ENCODE data around the gene DOCK6. TPM values are rescaled to one million over a fixed set of nuclear protein-coding genes. Genes with fewer than 3 reads are reported as not detected.

The DOCK6 gene
- total RNA-seq, 1 experiment from 2014 or later, result 13.0 TPM

- peak; percentile 16 for DNase-seq (ENCODE audit: low read depth)
Observed at GRCh38 chr19:11223200-11223599, 39.1 kb downstream of the DOCK6 start.

- no peak for DNase-seq (ENCODE audit: low read depth)
Observed at GRCh38 chr19:11221082-11221598, 41.2 kb downstream of the DOCK6 start.

GRCh38 chr19:11214387-11214786 lies 47.9 kb downstream of the DOCK6 start:
- no peak for DNase-seq (ENCODE audit: low read depth)

GRCh38 chr19:11210656-11210928 lies 51.7 kb downstream of the DOCK6 start:
- no peak for DNase-seq (ENCODE audit: low read depth)

GRCh38 chr19:11209839-11210655 lies 52.3 kb downstream of the DOCK6 start:
- no peak for DNase-seq (ENCODE audit: low read depth)

GRCh38 chr19:11208561-11209471 lies 53.5 kb downstream of the DOCK6 start:
- DNase-seq (ENCODE audit: low read depth), result no peak

- no peak for DNase-seq (ENCODE audit: low read depth)
Observed at GRCh38 chr19:11205939-11206570, 56.3 kb downstream of the DOCK6 start.

- peak; percentile 82 for DNase-seq (ENCODE audit: low read depth)
Observed at GRCh38 chr19:11204943-11205349, 57.4 kb downstream of the DOCK6 start.

- DNase-seq (ENCODE audit: low read depth), result no peak
Observed at GRCh38 chr19:11204076-11204602, 58.2 kb downstream of the DOCK6 start.

GRCh38 chr19:11203194-11204075 lies 58.9 kb downstream of the DOCK6 start:
- DNase-seq (ENCODE audit: low read depth), result peak; percentile 95

- no peak for DNase-seq (ENCODE audit: low read depth)
Observed at GRCh38 chr19:11202488-11203193, 59.7 kb downstream of the DOCK6 start.

- DNase-seq (ENCODE audit: low read depth), result no peak
Observed at GRCh38 chr19:11201791-11202190, 60.5 kb downstream of the DOCK6 start.

- DNase-seq (ENCODE audit: low read depth), result no peak
Observed at GRCh38 chr19:11200931-11201330, 61.4 kb downstream of the DOCK6 start.

GRCh38 chr19:11200015-11200574 lies 62.2 kb downstream of the DOCK6 start:
- no peak for DNase-seq (ENCODE audit: low read depth)

- no peak for DNase-seq (ENCODE audit: low read depth)
Observed at GRCh38 chr19:11199517-11199916, 62.8 kb downstream of the DOCK6 start.

GRCh38 chr19:11198769-11199424 lies 63.4 kb downstream of the DOCK6 start:
- DNase-seq (ENCODE audit: low read depth), result no peak

- DNase-seq (ENCODE audit: low read depth), result no peak
Observed at GRCh38 chr19:11198175-11198534, 64.2 kb downstream of the DOCK6 start.

- DNase-seq (ENCODE audit: low read depth), result peak; percentile 69
Observed at GRCh38 chr19:11197291-11198174, 64.8 kb downstream of the DOCK6 start, which contains the start of gene KANK2. Gene KANK2, minus strand, starts transcription at chr19:11197545. Its CDS starts 3,034 bp downstream, at chr19:11194511.

Data from M059J (cell line).